A549 (cell line): ENCODE results near the gene KIAA1755. TPM values are rescaled to one million over a fixed set of nuclear protein-coding genes. Genes with fewer than 3 reads are reported as not detected.
A peak's percentile ranks its signal among the peaks of the same experiment; 100 is the strongest.

Experiments used
- ATAC-seq, 2 experiments: fragments of 200-7000 bp in 1 of 2; fragments of >200 bp in 1 of 2; cut with Nextera tagmentation in 1 of 2; cut with Tn5 transposase in 1 of 2; 3 replicates each; pipeline versions ENCODE4 v1.8.0 to v1.9.1; 2018 to 2020; ENCODE audit warnings: mild to moderate bottlenecking in 1 of 2, moderate library complexity in 1 of 2
- CTCF ChIA-PET: fragments of 300-600 bp; sonication (Branson Sonifier 250); formaldehyde crosslinking; extraction: SDS; loops from one replicate; lab custom pipeline; 2021; ENCODE audit warnings: antibody characterized with exemption, inconsistent platforms; lab: Yijun Ruan, JAX
- POLR2A ChIA-PET: fragments of 350-600 bp; formaldehyde crosslinking; extraction: SDS; loops from one replicate; lab custom pipeline; 2021; ENCODE audit warnings: antibody characterized with exemption, inconsistent platforms; lab: Yijun Ruan, JAX
- DNase-seq, 2 experiments: peaks; one replicate each; pipeline versions ENCODE4 v3.0.0 to v3.0.0-alpha.2; 2011 to 2016; ENCODE audit warnings: low read depth in 1 of 2, low spot score in 1 of 2
- FAIRE-seq: peaks from 2 replicates; lab custom pipeline; 2011; peaks lifted over from hg19 to GRCh38; lab: Jason Lieb, UNC
- H3K27ac ChIP-seq, 2 experiments: fragments of >200 bp; sonication (Bioruptor Twin); formaldehyde crosslinking; 3 replicates each; pipeline ENCODE4 v1.5.1; 2016 to 2017
- H3K4me1 ChIP-seq: fragments of >200 bp; sonication (Bioruptor Twin); formaldehyde crosslinking; 3 replicates; pipeline ENCODE4 v1.6.1; 2016
- H3K4me2 ChIP-seq: fragments of >200 bp; sonication (Bioruptor Twin); formaldehyde crosslinking; 3 replicates; pipeline ENCODE4 v1.6.1; 2016
- H3K4me3 ChIP-seq: fragments of >200 bp; sonication (Bioruptor Twin); formaldehyde crosslinking; 3 replicates; pipeline ENCODE4 v1.5.1; 2016
- H3K9me3 ChIP-seq: fragments of >200 bp; sonication (Bioruptor Twin); formaldehyde crosslinking; 3 replicates; pipeline ENCODE4 v1.6.1; 2016
- BHLHE40 ChIP-seq: IDR thresholded peaks from 2 replicates; pipeline ENCODE4 v1.6.1; 2012; ENCODE audit warnings: low read depth, low read length, inconsistent platforms
- CBX2 ChIP-seq: fragments of 200-600 bp; sonication (generic); IDR thresholded peaks from 2 replicates; pipeline ENCODE4 v1.6.1; 2016; ENCODE audit warnings: low read depth, mild to moderate bottlenecking, borderline replicate concordance
- CBX8 ChIP-seq: fragments of 200-600 bp; sonication (generic); IDR thresholded peaks from 2 replicates; pipeline ENCODE4 v1.6.1; 2016
- CEBPB ChIP-seq, 2 experiments: fragments of >200 bp in 1 of 2; sonication (Bioruptor Twin) in 1 of 2; formaldehyde crosslinking in 1 of 2; IDR thresholded peaks; 2 replicates each; pipeline ENCODE4 v1.6.1; 2012 to 2016
- CHD2 ChIP-seq: fragments of 150-350 bp; IDR thresholded peaks from 2 replicates; pipeline ENCODE4 v1.6.1; 2014; ENCODE audit warnings: low read length; ENCODE audit not compliant: partially characterized antibody
- CHD4 ChIP-seq: fragments of 200-600 bp; sonication (generic); IDR thresholded peaks from 2 replicates; pipeline ENCODE4 v1.6.1; 2016; ENCODE audit warnings: antibody characterized with exemption, mild to moderate bottlenecking, borderline replicate concordance
- EHMT2 ChIP-seq: fragments of 200-600 bp; sonication (generic); IDR thresholded peaks from 2 replicates; pipeline ENCODE4 v1.6.1; 2016; ENCODE audit warnings: antibody characterized with exemption, low read depth, mild to moderate bottlenecking, moderate library complexity
- EP300 ChIP-seq, 2 experiments: fragments of >200 bp; sonication (Bioruptor Twin); formaldehyde crosslinking; IDR thresholded peaks; 2 replicates in 1 of 2; 3 replicates in 1 of 2; pipeline ENCODE4 v1.6.1; 2016 to 2017
- ESRRA ChIP-seq: fragments of 150-350 bp; IDR thresholded peaks from 2 replicates; pipeline ENCODE4 v1.6.1; 2014; ENCODE audit warnings: mild to moderate bottlenecking, low read length, borderline replicate concordance
- FOSB ChIP-seq: fragments of 250-450 bp; sonication (Bioruptor Pico); IDR thresholded peaks from 2 replicates; pipeline ENCODE4 v1.5.0; 2020; ENCODE audit warnings: mild to moderate bottlenecking, moderate library complexity
- FOSL2 ChIP-seq, 2 experiments: fragments of 450-650 bp in 1 of 2; fragments of >200 bp in 1 of 2; sonication (Bioruptor Twin) in 1 of 2; formaldehyde crosslinking; IDR thresholded peaks; 2 replicates each; pipeline versions ENCODE4 v1.5.0 to v1.6.1; 2016 to 2020; ENCODE audit warnings: mild to moderate bottlenecking in 1 of 2, moderate library complexity in 1 of 2
- FOXS1 ChIP-seq: fragments of 250-450 bp; sonication (Bioruptor Pico); IDR thresholded peaks from 2 replicates; pipeline ENCODE4 v1.5.0; 2020; ENCODE audit warnings: mild to moderate bottlenecking, moderate library complexity
- GATA3 ChIP-seq: IDR thresholded peaks from 2 replicates; pipeline ENCODE4 v1.6.1; 2012; ENCODE audit warnings: borderline replicate concordance
- HOXA7 ChIP-seq: fragments of 250-450 bp; sonication (Bioruptor Pico); IDR thresholded peaks from 2 replicates; pipeline ENCODE4 v1.5.0; 2020; ENCODE audit warnings: mild to moderate bottlenecking, moderate library complexity
- JUNB ChIP-seq: fragments of >200 bp; sonication (Bioruptor Twin); formaldehyde crosslinking; IDR thresholded peaks from 2 replicates; pipeline ENCODE4 v1.6.1; 2016
- KDM1A ChIP-seq: fragments of 200-600 bp; sonication (generic); IDR thresholded peaks from 2 replicates; pipeline ENCODE4 v1.6.1; 2016; ENCODE audit warnings: low read depth, mild to moderate bottlenecking
- KDM5A ChIP-seq: fragments of 200-600 bp; sonication (generic); IDR thresholded peaks from 2 replicates; pipeline ENCODE4 v1.6.1; 2016; ENCODE audit warnings: antibody characterized with exemption, mild to moderate bottlenecking
- POLR2AphosphoS2 ChIP-seq: conservative IDR thresholded peaks from 2 replicates; pipeline ENCODE4 v1.6.1; 2012; ENCODE audit warnings: low read length, improper control_type of control experiment, inconsistent platforms
- RNF2 ChIP-seq: fragments of 200-600 bp; sonication (generic); IDR thresholded peaks from 2 replicates; pipeline ENCODE4 v1.6.1; 2016; ENCODE audit warnings: low read depth, mild to moderate bottlenecking, antibody characterized with exemption, moderate library complexity, borderline replicate concordance
- TP53 ChIP-seq: fragments of 250-450 bp; sonication (Bioruptor Pico); IDR thresholded peaks from 2 replicates; pipeline ENCODE4 v1.5.0; 2021; ENCODE audit warnings: mild to moderate bottlenecking, moderate library complexity
- ZC3H11A ChIP-seq: fragments of 450-650 bp; IDR thresholded peaks from 2 replicates; pipeline ENCODE4 v1.6.1; 2014; ENCODE audit warnings: antibody characterized with exemption, mild to moderate bottlenecking
- WGBS: methylation state at CpG from one replicate; pipeline ENCODE4 v1.1.6; 2017; ENCODE audit errors: missing lambda C conversion rate; 5-methylcytosine and 5-hydroxymethylcytosine counted together
- polyA plus RNA-seq, 4 experiments: library from polyadenylated mRNA; depleted of rRNA in 3 of 4; stranded (reverse); fragments of >200 nt; fragmentation: RNase III in 1 of 4; extraction: RNeasy Plus Mini Kit Qiagen cat#74134 plus additional on column Dnase treatment in 1 of 4; gene quantifications; 2 replicates in 3 of 4; 3 replicates in 1 of 4; pipeline ENCODE4 v1.2.3, GENCODE V29; 2011 to 2017
- TF ChIP-seq, protein P1 (sequence below): IDR thresholded peaks from 2 replicates; pipeline ENCODE4 v1.6.1; 2012
- TF ChIP-seq, protein P2 (sequence below): fragments of >200 bp; sonication (Bioruptor Twin); formaldehyde crosslinking; IDR thresholded peaks from 2 replicates; pipeline ENCODE4 v1.6.1; 2016
- TF ChIP-seq, protein P3 (sequence below): fragments of >200 bp; sonication (Bioruptor Twin); formaldehyde crosslinking; IDR thresholded peaks from 3 replicates; pipeline ENCODE4 v1.6.1; 2016
- TF ChIP-seq, protein P4 (sequence below): fragments of 250-450 bp; sonication (Bioruptor Pico); IDR thresholded peaks from 2 replicates; pipeline ENCODE4 v1.5.0; 2020; ENCODE audit warnings: low read depth, mild to moderate bottlenecking, moderate library complexity
- TF ChIP-seq, protein P5 (sequence below): fragments of 450-650 bp; IDR thresholded peaks from 2 replicates; pipeline ENCODE4 v1.6.1; 2014; ENCODE audit warnings: antibody characterized with exemption

Gene KIAA1755
- polyA plus RNA-seq, 2 of the 4 experiments (the other 2 are of a cell fraction) = 0.04 to 0.21 TPM

DNA sequence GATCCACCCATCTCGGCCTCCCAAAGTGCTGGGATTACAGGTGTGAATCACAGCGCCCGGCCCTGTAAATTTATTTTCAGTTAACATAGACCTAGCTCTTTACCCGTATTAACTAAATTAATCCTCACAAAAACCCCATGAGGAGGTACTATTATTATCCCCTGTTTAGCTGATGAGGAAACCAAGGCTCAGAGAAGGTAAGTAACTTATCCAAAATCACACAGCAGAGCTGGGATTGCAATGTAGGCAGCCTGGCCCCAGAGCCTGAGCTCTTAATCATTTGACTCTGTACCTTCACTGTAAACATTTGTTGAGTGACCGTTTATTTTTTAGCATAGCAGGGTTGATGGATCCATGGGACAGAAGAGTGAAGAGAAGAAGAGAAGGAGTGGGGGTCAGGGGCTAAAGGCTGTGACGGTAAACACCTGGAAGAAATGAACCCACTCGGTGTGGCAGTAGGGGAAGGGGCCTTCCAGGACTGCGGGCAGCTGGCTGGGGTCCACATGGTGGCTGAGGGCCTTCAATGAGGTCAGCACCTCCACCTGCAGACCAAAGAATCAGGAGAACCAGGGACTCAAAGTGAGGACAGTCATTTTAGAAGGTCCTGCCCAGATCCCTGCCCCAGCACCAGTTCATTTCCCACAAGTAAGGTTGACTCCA lies 35.2 kb downstream of the KIAA1755 start:
- ATAC-seq = no peak
- H3K4me2 ChIP-seq = no peak overlapping the region
- 0 out of 6 replicates have a peak overlapping the region, but pooled peaks of 1 of the 2 experiments have one; percentile 9 for H3K27ac ChIP-seq
- no peak overlapping the region for H3K4me3 ChIP-seq
- TF ChIP-seq RNF2 (no peak), ZC3H11A (no peak), ESRRA (no peak), FOSL2 (IDR thresholded peaks at IDR 0.05) (no peak), FOSL2 (CRISPR knock-in tag; IDR thresholded peaks at IDR 0.05) (no peak), GATA3 (no peak), KDM5A (no peak), CEBPB (IDR thresholded peaks at IDR 0.05) (no peak), CHD4 (no peak), JUNB (no peak), CHD2 (no peak), POLR2AphosphoS2 (no peak), EHMT2 (no peak)
- TF ChIP-seq, protein P1, sequence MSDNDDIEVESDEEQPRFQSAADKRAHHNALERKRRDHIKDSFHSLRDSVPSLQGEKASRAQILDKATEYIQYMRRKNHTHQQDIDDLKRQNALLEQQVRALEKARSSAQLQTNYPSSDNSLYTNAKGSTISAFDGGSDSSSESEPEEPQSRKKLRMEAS = no peak
- TF ChIP-seq, protein P2, sequence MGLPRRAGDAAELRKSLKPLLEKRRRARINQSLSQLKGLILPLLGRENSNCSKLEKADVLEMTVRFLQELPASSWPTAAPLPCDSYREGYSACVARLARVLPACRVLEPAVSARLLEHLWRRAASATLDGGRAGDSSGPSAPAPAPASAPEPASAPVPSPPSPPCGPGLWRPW = no peak
- no peak for FAIRE-seq
- H3K4me1 ChIP-seq = peaks cover 12% of the 10 kb centered on the region; the same call in 2 of the 3 replicates
- ChIA-PET POLR2A (no interaction called here), CTCF (interaction anchor here (0.9 to 23.9 kb wide), 14 partner anchors 9 to 661 kb away, joined by 3 to 818 read pairs (median 4); partner anchors contain the start of gene TGM2)
- H3K9me3 ChIP-seq = no peaks in the 10 kb centered on the region
- 64% methylated on average over 8 of the region's 8 CpGs for WGBS
- DNase-seq = no peak

DNA sequence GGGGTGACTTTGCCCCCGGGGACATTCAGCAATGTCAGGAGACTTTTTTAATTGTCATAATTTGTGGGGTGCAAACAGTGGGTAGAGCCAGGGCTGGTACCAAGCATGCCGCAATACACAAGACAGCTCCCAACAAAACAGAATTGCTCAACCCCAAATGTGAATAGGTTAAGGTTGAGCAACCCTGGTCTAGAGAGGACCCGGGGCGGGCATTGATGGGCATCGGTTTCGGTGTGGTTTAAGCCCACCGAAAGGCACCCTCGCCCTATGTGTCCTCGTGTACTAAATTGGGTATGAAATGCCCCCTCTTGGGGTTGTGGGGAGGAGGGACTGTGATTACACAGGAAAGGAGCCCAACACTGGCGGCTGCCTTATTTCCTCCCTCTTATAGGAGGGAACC lies 36.0 kb downstream of the KIAA1755 start:
- no peak overlapping the region for H3K4me2 ChIP-seq
- TF ChIP-seq POLR2AphosphoS2 (no peak), BHLHE40 (no peak), KDM1A (no peak), CHD4 (no peak), CBX8 (no peak), FOSB (CRISPR knock-in tag) (no peak), GATA3 (no peak), TP53 (no peak), HOXA7 (no peak), FOXS1 (CRISPR knock-in tag) (no peak), CBX2 (no peak), EP300 (IDR thresholded peaks at IDR 0.05) (no peak)
- TF ChIP-seq, protein P3, sequence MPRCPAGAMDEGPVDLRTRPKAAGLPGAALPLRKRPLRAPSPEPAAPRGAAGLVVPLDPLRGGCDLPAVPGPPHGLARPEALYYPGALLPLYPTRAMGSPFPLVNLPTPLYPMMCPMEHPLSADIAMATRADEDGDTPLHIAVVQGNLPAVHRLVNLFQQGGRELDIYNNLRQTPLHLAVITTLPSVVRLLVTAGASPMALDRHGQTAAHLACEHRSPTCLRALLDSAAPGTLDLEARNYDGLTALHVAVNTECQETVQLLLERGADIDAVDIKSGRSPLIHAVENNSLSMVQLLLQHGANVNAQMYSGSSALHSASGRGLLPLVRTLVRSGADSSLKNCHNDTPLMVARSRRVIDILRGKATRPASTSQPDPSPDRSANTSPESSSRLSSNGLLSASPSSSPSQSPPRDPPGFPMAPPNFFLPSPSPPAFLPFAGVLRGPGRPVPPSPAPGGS = no peak
- TF ChIP-seq, protein P1 = no peak
- TF ChIP-seq, protein P4, sequence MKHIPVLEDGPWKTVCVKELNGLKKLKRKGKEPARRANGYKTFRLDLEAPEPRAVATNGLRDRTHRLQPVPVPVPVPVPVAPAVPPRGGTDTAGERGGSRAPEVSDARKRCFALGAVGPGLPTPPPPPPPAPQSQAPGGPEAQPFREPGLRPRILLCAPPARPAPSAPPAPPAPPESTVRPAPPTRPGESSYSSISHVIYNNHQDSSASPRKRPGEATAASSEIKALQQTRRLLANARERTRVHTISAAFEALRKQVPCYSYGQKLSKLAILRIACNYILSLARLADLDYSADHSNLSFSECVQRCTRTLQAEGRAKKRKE (CRISPR knock-in tag) = no peak
- TF ChIP-seq, protein P5, sequence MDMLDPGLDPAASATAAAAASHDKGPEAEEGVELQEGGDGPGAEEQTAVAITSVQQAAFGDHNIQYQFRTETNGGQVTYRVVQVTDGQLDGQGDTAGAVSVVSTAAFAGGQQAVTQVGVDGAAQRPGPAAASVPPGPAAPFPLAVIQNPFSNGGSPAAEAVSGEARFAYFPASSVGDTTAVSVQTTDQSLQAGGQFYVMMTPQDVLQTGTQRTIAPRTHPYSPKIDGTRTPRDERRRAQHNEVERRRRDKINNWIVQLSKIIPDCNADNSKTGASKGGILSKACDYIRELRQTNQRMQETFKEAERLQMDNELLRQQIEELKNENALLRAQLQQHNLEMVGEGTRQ = no peak
- TF ChIP-seq, all 56 proteins: peak for 0
- DNase-seq (no peak), ATAC-seq (no peak), FAIRE-seq (no peak)
- WGBS = 63% methylated on average over 10 of the region's 10 CpGs
- ChIA-PET POLR2A (no interaction called here), CTCF (interaction anchor here (1.1 to 23.9 kb wide), 11 partner anchors 11 to 659 kb away, joined by 3 to 818 read pairs (median 51); partner anchors contain the start of gene TGM2)
- peaks cover 20% of the 10 kb centered on the region for H3K4me1 ChIP-seq
- no peak overlapping the region for H3K27ac ChIP-seq
- no peak overlapping the region for H3K4me3 ChIP-seq
- H3K9me3 ChIP-seq = no peaks in the 10 kb centered on the region
